CD4-positive, alpha-beta T cell treated with Interleukin-6 at 100 ng/mL for 8 hours (primary cell): ENCODE measurements around the gene STYXL2.

ENCODE experiments used
- DNase-seq: peaks from one replicate; pipeline ENCODE4 v3.0.0-alpha.2; 2020; ENCODE audit warnings: mixed read lengths, low spot score

Gene STYXL2

GRCh38 chr1:167136806-167137205 is 42.9 kb downstream of the STYXL2 start:
- DNase-seq: no peak

GRCh38 chr1:167137332-167137781 is 43.5 kb downstream of the STYXL2 start:
- DNase-seq: no peak

DNA sequence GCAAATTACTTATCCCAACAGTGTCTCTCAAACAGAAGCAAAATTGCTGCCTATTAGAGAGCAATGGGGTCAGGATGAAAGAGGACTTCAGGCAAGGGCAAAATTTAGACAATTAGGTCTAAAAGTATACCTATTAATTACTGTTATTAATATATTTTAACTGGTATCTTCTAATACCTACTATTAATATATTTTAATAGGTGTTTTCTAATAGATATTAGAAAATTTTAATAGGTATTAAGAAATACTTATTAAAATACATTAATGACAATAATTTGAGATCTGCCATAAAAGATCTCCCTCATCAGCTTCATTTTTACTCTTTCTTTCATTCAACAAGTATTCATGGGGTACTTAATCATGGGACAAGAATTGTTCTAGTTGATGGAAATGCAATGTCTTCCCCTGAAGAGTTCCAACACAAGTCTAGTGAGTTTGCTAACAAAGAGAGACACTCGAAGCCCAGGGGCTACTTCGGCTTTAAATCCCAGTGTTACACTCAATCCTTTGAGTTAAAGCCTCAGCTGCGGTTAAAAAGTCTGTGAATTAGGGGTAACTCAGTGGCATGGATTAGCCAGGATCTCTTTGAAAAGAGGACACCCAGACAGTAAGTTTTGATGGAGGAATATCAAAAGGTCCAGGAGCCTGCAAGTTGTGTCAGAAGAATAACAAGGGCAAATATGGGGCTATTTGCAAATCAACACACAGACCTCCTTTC is 44.1 kb downstream of the STYXL2 start:
- DNase-seq: no peak

DNA sequence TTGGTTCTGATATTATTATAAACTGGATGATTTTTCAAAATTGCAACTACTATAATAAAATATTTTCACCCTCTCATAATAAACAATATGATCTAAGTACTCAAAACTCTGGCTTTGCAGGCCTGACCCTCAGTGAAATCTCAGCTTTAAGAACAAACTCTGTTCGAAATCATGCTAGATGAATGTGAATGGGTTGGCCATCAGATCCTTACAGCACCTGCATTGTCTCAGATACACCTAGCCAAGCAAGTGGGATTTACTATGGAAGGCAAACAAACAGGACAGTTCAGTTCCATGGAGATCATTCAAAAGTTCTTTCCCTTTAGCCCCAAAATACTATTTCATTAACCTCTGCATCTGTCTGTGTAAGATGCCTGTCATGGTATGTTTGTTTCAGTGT is 44.8 kb downstream of the STYXL2 start:
- no peak for DNase-seq

DNA sequence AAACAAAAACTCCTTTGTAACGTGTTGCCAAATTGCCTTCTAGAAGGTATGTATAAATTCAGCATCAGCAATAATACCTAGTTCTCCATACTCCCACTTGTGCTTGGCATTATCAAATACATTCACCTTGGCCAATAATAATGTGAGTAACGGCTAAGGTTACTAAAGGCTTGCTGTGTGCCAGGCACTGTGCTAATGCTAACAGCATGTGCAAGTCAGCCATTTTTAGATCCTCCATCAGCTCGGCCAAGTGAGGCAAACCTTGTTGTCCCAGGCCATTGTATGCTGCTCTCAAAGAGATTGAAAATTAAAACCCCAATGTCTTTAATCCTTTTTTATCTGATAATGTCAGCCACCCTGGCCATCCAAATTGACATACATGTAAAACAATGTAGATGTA is 48.1 kb downstream of the STYXL2 start:
- DNase-seq: no peak
